Hepatocyte (in vitro differentiated cells): Measurements from ENCODE around the gene TRMT2A. TPM values are rescaled to one million over a fixed set of nuclear protein-coding genes. Genes with fewer than 3 reads are reported as not detected.

Experiments used
- DNase-seq: peaks from one replicate; pipeline ENCODE4 v3.0.0-alpha.2; 2016; ENCODE audit warnings: low spot score
- H2AFZ ChIP-seq: fragments of 200-600 bp; sonication (generic); 2 replicates; pipeline ENCODE4 v1.6.0; 2016; ENCODE audit warnings: antibody characterized with exemption, mild to moderate bottlenecking
- H3K27ac ChIP-seq: fragments of 200-600 bp; sonication (generic); 2 replicates; pipeline ENCODE4 v1.5.1; 2016; ENCODE audit warnings: mild to moderate bottlenecking
- H3K27me3 ChIP-seq: fragments of 200-600 bp; sonication (generic); 2 replicates; pipeline ENCODE4 v1.6.1; 2016
- H3K36me3 ChIP-seq: fragments of 200-600 bp; sonication (generic); replicated peaks from 2 replicates; pipeline ENCODE4 v1.5.1; 2016; ENCODE audit warnings: low read depth; ENCODE audit not compliant: insufficient read depth
- H3K4me1 ChIP-seq: fragments of 200-600 bp; sonication (generic); 2 replicates; pipeline ENCODE4 v1.5.1; 2016; ENCODE audit warnings: mild to moderate bottlenecking, moderate library complexity; ENCODE audit not compliant: insufficient read depth
- H3K4me2 ChIP-seq: fragments of 200-600 bp; sonication (generic); 2 replicates; pipeline ENCODE4 v1.6.0; 2016
- H3K4me3 ChIP-seq: fragments of 200-600 bp; sonication (generic); 2 replicates; pipeline ENCODE4 v1.5.1; 2016; ENCODE audit warnings: mild to moderate bottlenecking
- H3K79me2 ChIP-seq: fragments of 200-600 bp; sonication (generic); 2 replicates; pipeline ENCODE4 v1.6.0; 2017; ENCODE audit warnings: mild to moderate bottlenecking
- H3K9me2 ChIP-seq: fragments of 200-600 bp; sonication (generic); replicated peaks from 2 replicates; pipeline ENCODE4 v1.6.0; 2017; ENCODE audit warnings: mild to moderate bottlenecking; ENCODE audit not compliant: insufficient read depth
- H3K9me3 ChIP-seq: fragments of 200-600 bp; sonication (generic); 2 replicates; pipeline ENCODE4 v1.5.1; 2016; ENCODE audit warnings: low read depth, mild to moderate bottlenecking
- H4K20me1 ChIP-seq: fragments of 200-600 bp; sonication (generic); 2 replicates; pipeline ENCODE4 v1.6.0; 2016; ENCODE audit warnings: mild to moderate bottlenecking; ENCODE audit not compliant: insufficient read depth, poor library complexity, severe bottlenecking
- EZH2 ChIP-seq: fragments of 200-600 bp; sonication (generic); IDR thresholded peaks from 2 replicates; pipeline ENCODE4 v1.6.1; 2016; ENCODE audit warnings: antibody characterized with exemption, mild to moderate bottlenecking, borderline replicate concordance
- EZH2phosphoT487 ChIP-seq: fragments of 200-600 bp; sonication (generic); IDR thresholded peaks from one replicate; pipeline ENCODE4 v1.6.1; 2018; ENCODE audit warnings: antibody characterized with exemption, mild to moderate bottlenecking, low read depth, moderate library complexity; ENCODE audit not compliant: unreplicated experiment, severe bottlenecking
- WGBS: methylation state at CpG from one replicate; pipeline ENCODE4 v1.1.6; 2016; ENCODE audit warnings: low lambda C conversion rate; ENCODE audit errors: missing lambda C conversion rate; 5-methylcytosine and 5-hydroxymethylcytosine counted together
- polyA plus RNA-seq: library from polyadenylated mRNA; unstranded; fragments of >200 nt; fragmentation: Nextera tagmentation; extraction: Ambion mirVana; gene quantifications from 2 replicates; pipeline ENCODE4 v1.2.1, GENCODE V29; 2016
- total RNA-seq: library from RNA; depleted of rRNA; stranded (reverse); fragments of >200 nt; gene quantifications from 2 replicates; pipeline ENCODE4 v1.2.3, GENCODE V29; 2014
- TF ChIP-seq, protein P1 (sequence below): fragments of 200-600 bp; sonication (generic); IDR thresholded peaks from 2 replicates; pipeline ENCODE4 v1.5.1; 2016; ENCODE audit warnings: antibody characterized with exemption, mild to moderate bottlenecking; ENCODE audit not compliant: poor library complexity

TRMT2A gene
- total and polyA plus RNA-seq, 2 experiments from 2014 or later, result 34.4 to 65.1 TPM

DNA sequence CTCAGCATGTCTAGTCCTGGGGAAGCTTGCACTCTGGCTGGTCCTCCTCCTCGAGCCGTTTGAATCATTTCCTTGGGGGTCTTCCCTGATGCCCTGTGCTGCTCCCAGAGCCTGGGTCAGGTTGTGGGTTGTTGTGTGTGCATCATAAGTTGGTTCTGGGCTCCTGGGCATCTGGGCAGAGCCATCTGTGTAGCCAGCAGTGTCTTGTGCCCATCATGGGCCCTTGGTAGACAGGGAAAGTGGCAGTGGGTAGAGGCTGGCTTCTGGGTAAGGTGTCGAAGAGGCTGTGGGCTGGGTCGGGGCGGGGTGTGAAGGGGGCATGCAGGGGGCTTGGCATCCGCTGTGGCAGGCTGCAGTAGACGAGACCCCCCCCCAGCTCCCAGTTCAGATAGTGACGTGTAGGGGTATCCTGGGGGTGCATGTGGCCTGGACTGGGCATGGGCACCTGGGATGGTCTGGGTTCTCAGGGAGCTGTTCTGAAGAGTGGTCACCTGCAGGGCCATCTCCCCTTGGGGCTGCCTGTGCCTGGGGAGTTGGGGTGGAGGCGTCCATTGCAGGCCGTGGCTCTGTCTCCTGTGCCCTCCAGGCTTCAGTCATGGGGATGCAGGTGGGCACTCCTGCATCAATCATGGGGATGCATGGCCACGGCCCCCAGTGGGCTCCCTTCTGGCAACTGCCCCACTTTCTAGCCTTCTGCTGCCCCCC lies 7.2 kb upstream of the TRMT2A start:
- peaks cover 32% of the 10 kb centered on the region for H3K79me2 ChIP-seq

DNA sequence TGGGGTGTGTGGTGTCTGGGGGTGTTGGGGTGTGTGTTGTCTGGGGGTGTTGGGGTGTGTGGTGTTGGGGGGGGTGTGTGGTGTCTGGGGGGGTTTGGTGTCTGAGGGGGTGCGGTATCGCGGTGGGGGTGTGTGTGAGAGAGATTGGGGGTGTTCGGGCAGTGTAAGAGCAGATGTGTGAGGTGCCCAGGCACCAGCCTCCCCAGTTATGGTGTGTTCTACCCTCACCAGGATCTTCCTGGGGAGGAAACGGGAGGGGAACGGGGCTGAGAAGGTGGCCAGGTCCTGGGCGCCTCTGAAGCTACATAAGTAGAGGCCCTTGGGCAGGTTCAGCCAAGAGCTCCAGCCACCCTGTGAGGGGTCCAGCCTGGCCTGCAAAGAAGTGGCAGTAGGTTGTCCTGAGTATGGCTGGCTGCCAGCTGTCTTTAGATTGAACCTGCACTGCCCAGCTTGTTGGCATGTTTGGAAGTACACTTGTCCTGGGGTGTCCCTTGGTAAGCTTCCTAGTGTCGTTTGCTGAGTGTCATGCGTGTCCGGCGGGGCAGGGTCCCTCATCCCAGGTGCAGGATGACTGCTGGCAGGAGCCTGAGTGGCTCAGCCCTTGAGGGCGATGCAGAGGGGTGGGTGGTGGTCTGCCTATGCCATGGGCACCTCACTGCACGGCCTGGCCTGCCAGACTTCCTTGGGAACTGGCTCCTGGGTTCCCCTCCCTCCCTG lies 6.5 kb upstream of the TRMT2A start:
- Histone ChIP-seq H2AFZ (no peak overlapping the region), H3K4me3 (no peak overlapping the region), H3K4me1 (peaks cover 6% of the 10 kb centered on the region), H3K4me2 (no peak overlapping the region), H3K27ac (no peak overlapping the region), H4K20me1 (no peaks in the 10 kb centered on the region), H3K9me3 (no peaks in the 10 kb centered on the region), H3K9me2 (no peaks in the 10 kb centered on the region), H3K36me3 (no peaks in the 10 kb centered on the region), H3K79me2 (peaks cover 39% of the 10 kb centered on the region), H3K27me3 (no peaks in the 10 kb centered on the region)
- 97% methylated on average over 9 of the region's 13 CpGs for WGBS
- DNase-seq, result no peak
- TF ChIP-seq, protein P1, sequence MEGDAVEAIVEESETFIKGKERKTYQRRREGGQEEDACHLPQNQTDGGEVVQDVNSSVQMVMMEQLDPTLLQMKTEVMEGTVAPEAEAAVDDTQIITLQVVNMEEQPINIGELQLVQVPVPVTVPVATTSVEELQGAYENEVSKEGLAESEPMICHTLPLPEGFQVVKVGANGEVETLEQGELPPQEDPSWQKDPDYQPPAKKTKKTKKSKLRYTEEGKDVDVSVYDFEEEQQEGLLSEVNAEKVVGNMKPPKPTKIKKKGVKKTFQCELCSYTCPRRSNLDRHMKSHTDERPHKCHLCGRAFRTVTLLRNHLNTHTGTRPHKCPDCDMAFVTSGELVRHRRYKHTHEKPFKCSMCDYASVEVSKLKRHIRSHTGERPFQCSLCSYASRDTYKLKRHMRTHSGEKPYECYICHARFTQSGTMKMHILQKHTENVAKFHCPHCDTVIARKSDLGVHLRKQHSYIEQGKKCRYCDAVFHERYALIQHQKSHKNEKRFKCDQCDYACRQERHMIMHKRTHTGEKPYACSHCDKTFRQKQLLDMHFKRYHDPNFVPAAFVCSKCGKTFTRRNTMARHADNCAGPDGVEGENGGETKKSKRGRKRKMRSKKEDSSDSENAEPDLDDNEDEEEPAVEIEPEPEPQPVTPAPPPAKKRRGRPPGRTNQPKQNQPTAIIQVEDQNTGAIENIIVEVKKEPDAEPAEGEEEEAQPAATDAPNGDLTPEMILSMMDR, result no peak
- TF ChIP-seq EZH2phosphoT487 (no peak), EZH2 (no peak)

More for the DNA sequence above, 7.2 kb upstream of the TRMT2A start:
- no peaks in the 10 kb centered on the region for H3K36me3 ChIP-seq
- H3K4me2 ChIP-seq, result no peak overlapping the region
- no peaks in the 10 kb centered on the region for H3K9me2 ChIP-seq
- TF ChIP-seq, protein P1, result no peak
- TF ChIP-seq EZH2 (no peak), EZH2phosphoT487 (no peak)
- no peaks in the 10 kb centered on the region for H3K9me3 ChIP-seq
- no peaks in the 10 kb centered on the region for H3K4me1 ChIP-seq
- no peak for DNase-seq
- 95% methylated on average over 11 of the region's 11 CpGs for WGBS
- no peaks in the 10 kb centered on the region for H3K27me3 ChIP-seq
- H4K20me1 ChIP-seq, result no peaks in the 10 kb centered on the region
- H3K27ac ChIP-seq, result no peak overlapping the region
- H3K4me3 ChIP-seq, result no peak overlapping the region
- H2AFZ ChIP-seq, result no peak overlapping the region

DNA sequence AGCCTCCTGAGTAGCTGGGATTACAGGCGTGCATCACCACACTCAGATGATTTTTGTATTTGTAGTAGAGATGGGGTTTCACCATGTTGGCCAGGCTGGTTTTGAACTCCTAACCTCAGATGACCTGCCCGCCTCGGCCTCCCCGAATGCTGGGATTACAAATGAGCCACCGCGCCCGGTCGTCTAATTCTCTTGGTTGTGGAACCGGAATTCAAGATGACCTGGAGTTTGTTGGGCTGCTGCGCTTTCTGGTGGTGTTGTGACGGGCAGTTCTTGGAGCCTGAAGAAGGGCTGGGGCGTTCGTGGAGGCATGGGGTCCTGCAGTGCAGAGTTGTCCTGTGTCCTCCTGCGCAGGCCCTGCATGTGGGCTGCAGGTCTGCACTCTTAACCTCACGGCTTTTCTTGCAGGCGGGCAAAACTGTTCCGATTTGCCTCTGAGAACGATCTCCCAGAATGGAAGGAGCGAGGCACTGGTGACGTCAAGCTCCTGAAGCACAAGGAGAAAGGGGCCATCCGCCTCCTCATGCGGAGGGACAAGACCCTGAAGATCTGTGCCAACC lies 4.9 kb upstream of the TRMT2A start:
- peaks cover 49% of the 10 kb centered on the region for H3K79me2 ChIP-seq
- no peak overlapping the region for H3K27ac ChIP-seq
- 96% methylated on average over 22 of the region's 22 CpGs for WGBS
- TF ChIP-seq, protein P1, result no peak
- H3K9me2 ChIP-seq, result no peaks in the 10 kb centered on the region
- no peak overlapping the region for H2AFZ ChIP-seq
- no peaks in the 10 kb centered on the region for H4K20me1 ChIP-seq
- H3K9me3 ChIP-seq, result no peaks in the 10 kb centered on the region
- H3K4me2 ChIP-seq, result no peak overlapping the region
- no peaks in the 10 kb centered on the region for H3K27me3 ChIP-seq
- no peak for DNase-seq
- no peaks in the 10 kb centered on the region for H3K36me3 ChIP-seq
- peaks cover 7% of the 10 kb centered on the region for H3K4me1 ChIP-seq
- no peak overlapping the region for H3K4me3 ChIP-seq
